Spleen (tissue), 11 donors: ENCODE results near the gene GSG1L. TPM values are rescaled to one million over a fixed set of nuclear protein-coding genes. Genes with fewer than 3 reads are reported as not detected.

ENCODE experiments used
- DNase-seq: peaks from one replicate; pipeline ENCODE4 v3.0.0-alpha.2; 2020
- H3K27ac ChIP-seq, 8 donors: fragments of 200-600 bp; sonication (generic) in 7 of 8; 1 replicate in 4 of 8; 2 replicates in 4 of 8; pipeline versions ENCODE4 v1.5.0 to v1.8.0; 2016 to 2021; ENCODE audit warnings: inconsistent platforms in 4 of 8, mild to moderate bottlenecking in 4 of 8, moderate library complexity in 1 of 8
- H3K27me3 ChIP-seq, 7 donors: fragments of 200-600 bp; sonication (generic) in 6 of 7; replicated peaks in 1 of 7; 1 replicate in 4 of 7; 2 replicates in 3 of 7; pipeline versions ENCODE4 v1.5.0 to v1.8.0; 2016 to 2021; ENCODE audit warnings: inconsistent platforms in 3 of 7, mild to moderate bottlenecking in 1 of 7
- H3K36me3 ChIP-seq, 6 donors: fragments of 200-600 bp; sonication (generic) in 5 of 6; 1 replicate in 4 of 6; 2 replicates in 2 of 6; pipeline versions ENCODE4 v1.5.0 to v1.8.0; 2016 to 2021; ENCODE audit warnings: inconsistent platforms in 2 of 6
- H3K4me1 ChIP-seq, 6 donors: fragments of 200-600 bp; sonication (generic) in 5 of 6; 1 replicate in 3 of 6; 2 replicates in 3 of 6; pipeline versions ENCODE4 v1.5.0 to v1.8.0; 2016 to 2021; ENCODE audit warnings: inconsistent platforms in 3 of 6
- H3K4me3 ChIP-seq, 8 donors: fragments of 200-600 bp; sonication (generic) in 7 of 8; 1 replicate in 4 of 8; 2 replicates in 4 of 8; pipeline versions ENCODE4 v1.5.0 to v1.8.0; 2016 to 2021; ENCODE audit warnings: inconsistent platforms in 4 of 8, mild to moderate bottlenecking in 4 of 8, moderate library complexity in 2 of 8
- H3K9me3 ChIP-seq, 8 donors: fragments of 200-600 bp; sonication (generic) in 7 of 8; 1 replicate in 4 of 8; 2 replicates in 4 of 8; pipeline versions ENCODE4 v1.5.0 to v1.8.0; 2016 to 2021; ENCODE audit warnings: inconsistent platforms in 4 of 8
- POLR2A ChIP-seq, 3 donors: fragments of 450-650 bp; IDR thresholded peaks; one replicate each; pipeline ENCODE4 v1.5.1; 2017; ENCODE audit warnings: antibody characterized with exemption in 3 of 3, mild to moderate bottlenecking in 1 of 3
- POLR2AphosphoS5 ChIP-seq, 3 donors: sonication (generic); formaldehyde crosslinking; IDR thresholded peaks; one replicate each; pipeline ENCODE4 v1.5.1; 2017; ENCODE audit warnings: antibody characterized with exemption in 3 of 3
- WGBS, 5 donors: extraction: QIAGEN DNeasy Blood & Tissue Kit in 3 of 5; methylation state at CpG; one replicate each; pipeline versions ENCODE4 v1.1.5 to v1.1.7; 2013 to 2018; 5-methylcytosine and 5-hydroxymethylcytosine counted together
- intact Hi-C: fragments of 100-400 bp; cut with DNase I; formaldehyde crosslinking; loops from one replicate; pipeline ENCODE4 v1.15.0; 2023; ENCODE audit warnings: low total_unique reads
- polyA plus RNA-seq, 3 donors: library from polyadenylated mRNA; stranded (reverse); fragments of 200-250 nt; gene quantifications; one replicate each; pipeline ENCODE4 v1.2.1, GENCODE V29; 2013
- total RNA-seq, 7 donors: library from RNA; depleted of rRNA in 3 of 7; stranded (reverse); fragments of >200 nt in 3 of 7; fragmentation: NEBNext Ultra II Directional in 4 of 7; extraction: Animal tissue kit (Norgen Biotek cat#: 25700) in 4 of 7; gene quantifications; one replicate each; pipeline versions ENCODE4 v1.1.0 to v1.2.1, GENCODE V29; 2016 to 2021
- TF ChIP-seq, protein P1 (sequence below), 11 experiments: fragments of 200-600 bp in 7 of 11; fragments of 450-650 bp in 4 of 11; sonication (generic) in 4 of 11; IDR thresholded peaks in 8 of 11; conservative IDR thresholded peaks in 3 of 11; 1 replicate in 7 of 11; 2 replicates in 4 of 11; pipeline versions ENCODE4 v1.4.0 to v1.8.0; 2016 to 2021; ENCODE audit warnings: antibody characterized with exemption in 11 of 11, inconsistent platforms in 4 of 11, mild to moderate bottlenecking in 1 of 11
- donor health status: healthy with polysubstance abuse.
- donor health status: DM: no; HTN: no; CAD: no; lungs with moderate emphysema.
- donor health status: DM: no; HTN: no; CAD: no.
- donor health status: Bipolar disorder and iron deficiency.
- donor health status: healthy.
- donor health status: DM: no; HTN: no; CAD: no.
- donor health status: DM: yes; HTN: yes; CAD: no.

GSG1L gene
- total and polyA plus RNA-seq, 10 donors, result 0.22 to 0.58 (median 0.43) TPM; not detected in 6

GRCh38 chr16:27798241-27798640 is 265.3 kb downstream of the GSG1L start:
- WGBS, 5 donors, result 26 to 57% (median 37%) methylated on average over 5 of the region's 5 CpGs
- Histone ChIP-seq H3K27me3 (peaks cover 0 to 32% (median 0%) of the 10 kb centered on the region in 7 donors), H3K9me3 (no peaks in the 10 kb centered on the region), H3K36me3 (no peaks in the 10 kb centered on the region), H3K4me3 (no peak overlapping the region), H3K4me1 (no peaks in the 10 kb centered on the region), H3K27ac (no peak overlapping the region)
- intact Hi-C loops, result no loop called here
- no peak for DNase-seq
- TF ChIP-seq, protein P1, sequence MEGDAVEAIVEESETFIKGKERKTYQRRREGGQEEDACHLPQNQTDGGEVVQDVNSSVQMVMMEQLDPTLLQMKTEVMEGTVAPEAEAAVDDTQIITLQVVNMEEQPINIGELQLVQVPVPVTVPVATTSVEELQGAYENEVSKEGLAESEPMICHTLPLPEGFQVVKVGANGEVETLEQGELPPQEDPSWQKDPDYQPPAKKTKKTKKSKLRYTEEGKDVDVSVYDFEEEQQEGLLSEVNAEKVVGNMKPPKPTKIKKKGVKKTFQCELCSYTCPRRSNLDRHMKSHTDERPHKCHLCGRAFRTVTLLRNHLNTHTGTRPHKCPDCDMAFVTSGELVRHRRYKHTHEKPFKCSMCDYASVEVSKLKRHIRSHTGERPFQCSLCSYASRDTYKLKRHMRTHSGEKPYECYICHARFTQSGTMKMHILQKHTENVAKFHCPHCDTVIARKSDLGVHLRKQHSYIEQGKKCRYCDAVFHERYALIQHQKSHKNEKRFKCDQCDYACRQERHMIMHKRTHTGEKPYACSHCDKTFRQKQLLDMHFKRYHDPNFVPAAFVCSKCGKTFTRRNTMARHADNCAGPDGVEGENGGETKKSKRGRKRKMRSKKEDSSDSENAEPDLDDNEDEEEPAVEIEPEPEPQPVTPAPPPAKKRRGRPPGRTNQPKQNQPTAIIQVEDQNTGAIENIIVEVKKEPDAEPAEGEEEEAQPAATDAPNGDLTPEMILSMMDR (IDR thresholded peaks at IDR 0.05 in 8 of 11, conservative IDR thresholded peaks at IDR 0.05 in 3 of 11), result no peak
- TF ChIP-seq POLR2AphosphoS5 (IDR thresholded peaks at IDR 0.05) (no peak), POLR2A (IDR thresholded peaks at IDR 0.05) (no peak)

GRCh38 chr16:27795992-27796614 is 267.4 kb downstream of the GSG1L start:
- TF ChIP-seq POLR2A (IDR thresholded peaks at IDR 0.05), result no peak
- TF ChIP-seq POLR2AphosphoS5 (IDR thresholded peaks at IDR 0.05), result no peak
- TF ChIP-seq, protein P1 (IDR thresholded peaks at IDR 0.05 in 8 of 11, conservative IDR thresholded peaks at IDR 0.05 in 3 of 11), result no peak
- no peak overlapping the region for H3K27ac ChIP-seq
- intact Hi-C loops, result no loop called here
- peaks cover 0 to 19% (median 0%) of the 10 kb centered on the region in 7 donors for H3K27me3 ChIP-seq
- WGBS, 5 donors, result 52 to 61% (median 58%) methylated on average over 10 to 11 of the region's 11 CpGs
- H3K9me3 ChIP-seq, result no peaks in the 10 kb centered on the region
- no peak for DNase-seq
- H3K4me3 ChIP-seq, result no peak overlapping the region
- no peaks in the 10 kb centered on the region for H3K36me3 ChIP-seq
- H3K4me1 ChIP-seq, result no peaks in the 10 kb centered on the region

GRCh38 chr16:27793249-27793622 is 270.3 kb downstream of the GSG1L start:
- H3K27ac ChIP-seq, result no peak overlapping the region
- H3K36me3 ChIP-seq, result no peaks in the 10 kb centered on the region
- no peak for DNase-seq
- peaks cover 0 to 22% (median 0%) of the 10 kb centered on the region in 7 donors for H3K27me3 ChIP-seq
- peaks cover 0 to 10% (median 0%) of the 10 kb centered on the region in 8 donors for H3K9me3 ChIP-seq
- no peak overlapping the region for H3K4me3 ChIP-seq
- intact Hi-C loops, result no loop called here
- TF ChIP-seq, protein P1 (IDR thresholded peaks at IDR 0.05 in 8 of 11, conservative IDR thresholded peaks at IDR 0.05 in 3 of 11), result no peak
- TF ChIP-seq POLR2AphosphoS5 (IDR thresholded peaks at IDR 0.05) (no peak), POLR2A (IDR thresholded peaks at IDR 0.05) (no peak)
- H3K4me1 ChIP-seq, result no peaks in the 10 kb centered on the region

DNA sequence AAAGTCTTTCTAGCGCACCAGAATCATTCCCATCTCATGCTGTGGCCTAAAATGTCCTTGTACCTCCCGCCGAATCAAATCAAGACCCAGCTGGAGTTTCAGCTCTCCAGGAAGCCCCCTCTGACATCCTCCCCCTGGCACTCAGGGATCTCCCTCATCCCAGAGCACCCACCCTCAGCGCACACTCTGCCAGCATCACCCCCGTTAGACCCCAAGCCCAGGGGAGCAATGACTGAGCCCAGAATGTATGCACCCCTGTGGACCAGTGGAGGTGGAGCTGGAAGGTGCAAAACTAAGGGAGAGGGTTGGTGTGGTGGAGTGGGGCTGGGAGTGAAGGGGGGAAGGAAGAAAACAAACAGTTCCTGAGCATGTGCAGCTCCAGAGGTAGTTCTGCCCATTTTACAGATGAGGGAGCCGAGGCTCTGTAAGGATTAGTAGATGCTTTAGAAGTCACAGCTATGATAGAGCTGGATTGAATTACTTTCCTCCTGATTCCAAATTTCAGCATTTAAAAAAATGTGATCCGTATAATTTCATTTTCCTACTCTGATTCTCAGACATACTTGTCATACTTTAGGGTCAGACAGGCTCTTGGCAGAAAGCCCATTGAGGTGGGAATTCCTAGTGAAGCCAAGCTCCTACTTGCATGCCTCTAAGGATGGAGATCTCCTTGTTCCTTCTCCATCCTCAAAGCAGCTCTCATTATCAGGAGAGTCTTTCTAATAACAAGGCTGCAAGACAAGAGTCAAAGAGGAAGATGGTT is 270.8 kb downstream of the GSG1L start:
- intact Hi-C loops, result no loop called here
- 73 to 92% (median 86%) methylated on average over 7 of the region's 7 CpGs for WGBS, 5 donors
- Histone ChIP-seq H3K4me1 (no peaks in the 10 kb centered on the region), H3K4me3 (no peak overlapping the region), H3K27me3 (peaks cover 0 to 22% (median 0%) of the 10 kb centered on the region in 7 donors), H3K9me3 (peaks cover 0 to 13% (median 0%) of the 10 kb centered on the region in 8 donors), H3K27ac (no peak overlapping the region), H3K36me3 (no peaks in the 10 kb centered on the region)
- TF ChIP-seq, protein P1 (IDR thresholded peaks at IDR 0.05 in 8 of 11, conservative IDR thresholded peaks at IDR 0.05 in 3 of 11), result no peak
- TF ChIP-seq POLR2A (IDR thresholded peaks at IDR 0.05), result no peak
- no peak for TF ChIP-seq POLR2AphosphoS5 (IDR thresholded peaks at IDR 0.05)
- no peak for DNase-seq
